Activated naive CD4-positive, alpha-beta T cell treated with anti-CD3 and anti-CD28 coated beads, Interleukin-2, amount 50 U/mL, for 72 hours (primary cell): ENCODE measurements around the gene HSPA14. TPM values are rescaled to one million over a fixed set of nuclear protein-coding genes. Genes with fewer than 3 reads are reported as not detected.
"Not testable (repeated sequence)": the region's sequence is repeated elsewhere in the genome, so short reads cannot be mapped to it uniquely, and the experiment has no call there.

Experiments
- ATAC-seq, 2 donors: fragments of 150-1000 bp; cut with Tn5 transposase; 2 replicates each; pipeline ENCODE4 v1.10.0; 2021; ENCODE audit warnings: mild to moderate bottlenecking in 2 of 2, moderate library complexity in 2 of 2
- DNase-seq, 2 donors: peaks; one replicate each; pipeline ENCODE4 v3.0.0; 2021 to 2022; ENCODE audit warnings: low spot score in 2 of 2
- H3K27ac Mint-ChIP-seq, 2 donors: one replicate each; pipeline ENCODE4 v1.8.0; 2022; ENCODE audit warnings: mild to moderate bottlenecking in 2 of 2, mixed read lengths in 2 of 2
- H3K36me3 Mint-ChIP-seq, 2 donors: one replicate each; pipeline ENCODE4 v1.8.0; 2022; ENCODE audit warnings: mixed read lengths in 2 of 2
- H3K9me3 Mint-ChIP-seq, 2 donors: one replicate each; pipeline ENCODE4 v1.8.0; 2022; ENCODE audit warnings: mixed read lengths in 2 of 2
- total RNA-seq, 2 donors: library from RNA; stranded (reverse); gene quantifications; one replicate each; pipeline ENCODE4 v1.2.3, GENCODE V29; 2022

The HSPA14 gene
- total RNA-seq, 2 donors from 2014 or later: 30.1 to 53.2 TPM

DNA sequence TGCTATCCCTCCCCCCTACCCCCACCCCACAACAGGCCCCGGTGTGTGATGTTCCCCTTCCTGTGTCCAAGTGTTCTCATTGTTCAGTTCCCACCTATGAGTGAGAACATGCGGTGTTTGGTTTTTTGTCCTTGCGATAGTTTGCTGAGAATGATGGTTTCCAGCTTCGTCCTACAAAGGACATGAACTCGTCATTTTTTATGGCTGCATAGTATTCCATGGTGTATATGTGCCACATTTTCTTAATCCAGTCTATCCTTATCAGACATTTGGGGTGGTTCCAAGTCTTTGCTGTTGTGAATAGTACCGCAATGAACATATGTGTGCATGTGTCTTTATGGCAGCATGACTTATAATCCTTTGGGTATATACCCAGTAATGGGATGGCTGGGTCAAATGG lies 26.4 kb downstream of the HSPA14 start:
- not testable (repeated sequence) for H3K9me3 Mint-ChIP-seq, ATAC-seq, DNase-seq, H3K36me3 Mint-ChIP-seq
- peak overlapping the region in 1 of 2 donors; percentile 44 for H3K27ac Mint-ChIP-seq

DNA sequence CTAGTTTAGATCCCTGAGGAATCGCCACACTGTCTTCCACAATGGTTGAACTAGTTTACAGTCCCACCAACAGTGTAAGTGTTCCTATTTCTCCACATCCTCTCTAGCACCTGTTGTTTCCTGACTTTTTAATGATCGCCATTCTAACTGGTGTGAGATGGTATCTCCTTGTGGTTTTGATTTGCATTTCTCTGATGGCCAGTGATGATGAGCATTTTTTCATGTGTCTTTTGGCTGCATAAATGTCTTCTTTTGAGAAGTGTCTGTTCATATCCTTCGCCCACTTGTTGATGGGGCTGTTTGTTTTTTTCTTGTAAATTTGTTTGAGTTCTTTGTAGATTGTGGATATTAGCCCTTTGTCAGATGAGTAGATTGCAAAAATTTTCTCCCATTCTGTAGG lies 26.8 kb downstream of the HSPA14 start:
- DNase-seq, ATAC-seq, H3K27ac Mint-ChIP-seq, H3K9me3 Mint-ChIP-seq, H3K36me3 Mint-ChIP-seq: not testable (repeated sequence)

DNA sequence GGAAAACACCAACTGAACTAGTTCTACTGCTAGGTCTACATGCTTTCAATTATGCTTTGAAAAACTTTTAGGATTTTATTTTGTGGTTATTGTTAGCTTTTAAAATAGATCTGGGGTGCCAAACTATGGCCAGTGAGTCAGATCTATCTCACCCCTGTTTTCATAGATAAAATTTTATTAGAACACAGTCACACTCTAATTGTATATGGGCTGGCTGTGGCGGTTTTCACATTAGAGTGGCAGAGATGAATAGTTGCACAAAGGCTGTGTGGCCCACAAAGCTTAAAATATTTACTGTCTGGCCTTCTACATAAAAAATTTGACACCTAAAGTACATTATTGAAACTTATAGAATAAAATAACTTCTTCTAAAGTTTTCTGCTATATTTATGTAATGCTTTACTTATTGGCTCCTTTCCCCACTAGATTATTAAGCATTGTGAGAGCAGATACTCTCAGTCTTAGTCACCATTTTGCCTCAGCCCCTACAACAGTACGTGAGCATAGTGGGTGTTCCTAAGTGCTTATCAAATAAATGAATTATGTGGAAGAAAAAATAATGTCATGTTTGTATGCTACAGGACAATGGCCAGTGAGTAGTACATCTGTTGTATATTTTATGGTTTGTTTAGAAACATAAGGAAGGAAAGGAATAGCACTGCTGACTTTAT lies 35.1 kb downstream of the HSPA14 start:
- no peak for ATAC-seq
- H3K9me3 Mint-ChIP-seq: no peaks in the 10 kb centered on the region

DNA sequence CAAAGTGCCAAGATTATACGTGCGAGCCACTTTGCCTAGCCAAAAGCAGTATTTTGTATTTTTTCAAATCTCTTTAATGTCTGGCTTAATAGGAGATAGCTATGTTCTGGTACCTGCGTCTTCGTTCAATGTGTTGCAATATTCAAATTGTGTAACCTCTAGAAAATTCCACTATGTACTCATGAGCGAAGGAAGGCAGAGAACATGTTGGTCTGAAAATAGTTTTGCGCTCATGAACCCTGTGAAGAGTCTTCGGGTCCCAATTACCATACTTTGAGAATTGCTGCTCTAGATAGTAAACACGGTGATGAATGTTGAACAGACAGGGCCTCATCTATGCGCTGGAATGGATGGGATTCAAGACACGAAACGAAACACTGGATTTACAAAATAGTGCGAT lies 37.8 kb downstream of the HSPA14 start:
- DNase-seq (no peak), ATAC-seq (no peak)
- Mint-ChIP-seq H3K9me3 (no peaks in the 10 kb centered on the region), H3K27ac (no peak overlapping the region), H3K36me3 (peaks cover 0 to 15% of the 10 kb centered on the region in 2 donors)

More for the DNA sequence above, 35.1 kb downstream of the HSPA14 start:
- peaks cover 5 to 6% of the 10 kb centered on the region in 2 donors for H3K36me3 Mint-ChIP-seq
- H3K27ac Mint-ChIP-seq: no peak overlapping the region
- DNase-seq: no peak

DNA sequence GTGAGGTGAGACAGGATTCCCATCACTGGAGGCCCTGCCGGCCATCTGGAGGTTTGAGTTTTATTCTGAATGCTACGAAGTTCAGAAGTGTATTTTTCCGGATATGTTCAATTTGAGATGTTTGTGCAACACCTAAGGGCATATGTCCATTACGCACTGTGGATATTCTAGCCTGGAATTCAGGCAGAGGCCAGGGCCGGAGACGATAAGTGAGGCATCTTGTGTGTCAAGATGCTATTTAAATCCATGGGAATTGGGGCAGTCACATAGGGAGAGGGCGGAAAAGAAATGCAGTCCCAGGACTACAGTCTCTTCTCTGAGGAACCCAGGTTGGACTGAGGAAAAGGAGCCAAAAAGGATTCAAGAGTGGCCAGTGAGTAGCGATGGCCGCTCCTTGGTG lies 38.7 kb downstream of the HSPA14 start:
- ATAC-seq: no peak
- no peak for DNase-seq
- H3K27ac Mint-ChIP-seq: peak overlapping the region; percentile 82 to 96
- H3K9me3 Mint-ChIP-seq: no peaks in the 10 kb centered on the region
- H3K36me3 Mint-ChIP-seq: peaks cover 3 to 16% of the 10 kb centered on the region in 2 donors

DNA sequence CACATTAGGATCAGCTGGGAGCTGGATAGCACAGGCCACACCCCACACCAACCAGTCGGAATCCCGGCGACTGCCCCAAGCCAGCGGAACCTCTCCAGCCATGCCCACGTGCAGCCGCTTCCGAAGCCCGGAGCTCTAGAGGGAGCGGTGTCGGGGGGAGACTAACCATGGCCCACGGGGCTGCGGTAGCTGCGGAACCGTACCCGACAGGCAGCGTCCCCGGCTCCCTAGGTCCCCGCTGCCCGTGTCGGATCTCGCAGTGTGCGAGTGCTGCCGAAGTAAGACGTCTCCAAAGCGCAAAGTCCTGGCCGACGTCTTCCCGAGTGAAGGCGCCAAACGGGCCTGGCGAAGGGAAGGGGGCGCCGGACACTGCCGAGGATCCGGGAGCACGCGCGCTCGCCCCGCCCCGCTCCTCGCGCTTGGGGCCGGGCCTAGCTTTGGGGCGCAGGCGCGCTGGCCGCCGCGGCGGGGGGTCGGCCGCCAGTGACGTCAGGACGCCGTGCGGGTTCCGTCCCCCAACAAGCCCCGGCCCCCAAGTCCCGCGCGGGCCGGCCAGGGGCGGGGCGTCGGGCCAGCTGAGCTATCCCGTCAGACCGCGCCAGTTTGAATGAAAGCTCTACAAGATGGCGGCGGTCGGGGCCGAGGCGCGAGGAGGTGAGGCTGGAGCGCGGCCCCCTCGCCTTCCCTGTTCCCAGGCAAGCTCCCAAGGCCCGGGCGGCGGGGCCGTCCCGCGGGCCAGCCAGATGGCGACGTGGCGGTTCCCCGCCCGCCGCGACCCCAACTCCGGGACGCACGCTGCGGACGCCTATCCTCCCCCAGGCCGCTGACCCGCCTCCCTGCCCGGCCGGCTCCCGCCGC lies 40.4 kb downstream of the HSPA14 start, which contains the start of gene SUV39H2:
Gene SUV39H2, plus strand, starts transcription at position 601 of the 858 bp plus-strand sequence. Its CDS starts 23 bp downstream, at position 624.
- Mint-ChIP-seq H3K27ac (peak within 1 kb of the TSS; percentile 82 to 98), H3K9me3 (no peaks in the 10 kb centered on the region), H3K36me3 (peaks cover 19 to 24% of the 10 kb centered on the region in 2 donors)
- DNase-seq (peak; percentile 93 to 95), ATAC-seq (peak; percentile 92 to 97)

DNA sequence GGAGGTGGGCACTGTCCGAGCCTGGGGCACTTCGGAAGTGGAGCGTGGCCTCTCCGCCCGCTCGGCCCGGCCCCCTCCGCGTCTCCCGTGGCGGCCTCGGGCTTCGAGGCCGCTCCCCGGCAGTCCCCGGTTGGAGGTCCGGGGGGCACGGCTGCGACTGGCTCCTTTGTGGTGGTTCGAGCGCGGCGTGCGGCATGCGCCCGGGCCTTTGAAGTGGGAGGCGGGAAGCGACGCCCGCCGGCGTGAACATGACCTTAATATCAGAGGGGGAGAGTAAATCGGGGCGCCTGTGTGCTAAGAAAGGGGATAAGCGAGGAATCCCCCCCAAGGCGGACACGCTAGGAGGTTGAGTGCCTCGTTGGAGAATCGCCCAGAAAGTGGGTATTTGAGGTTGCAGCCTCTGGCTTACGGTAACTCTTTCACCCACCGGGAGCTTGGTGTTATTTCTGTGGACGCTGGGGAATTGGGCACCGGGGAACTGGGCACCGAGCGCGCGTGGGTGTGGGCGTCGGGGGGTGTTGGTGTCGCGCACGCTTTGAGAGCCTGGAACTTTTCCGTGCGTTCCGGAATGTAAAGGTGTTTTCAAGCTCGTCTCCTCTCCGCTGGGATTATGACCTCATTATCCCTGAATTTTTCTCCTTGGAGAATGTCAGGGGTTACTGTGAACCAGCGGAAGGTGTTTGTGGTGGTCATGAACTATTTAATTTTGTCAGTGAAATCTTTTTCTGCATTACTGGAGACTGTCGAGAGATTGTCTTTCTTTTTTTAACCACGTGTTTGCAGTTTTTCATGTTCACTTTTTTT lies 41.2 kb downstream of the HSPA14 start:
- no peaks in the 10 kb centered on the region for H3K9me3 Mint-ChIP-seq
- peak overlapping the region; percentile 82 to 98 for H3K27ac Mint-ChIP-seq
- H3K36me3 Mint-ChIP-seq: peaks cover 19 to 24% of the 10 kb centered on the region in 2 donors
- ATAC-seq: peak; percentile 2 to 7
- DNase-seq: peak in 1 of 2 donors; percentile 31

DNA sequence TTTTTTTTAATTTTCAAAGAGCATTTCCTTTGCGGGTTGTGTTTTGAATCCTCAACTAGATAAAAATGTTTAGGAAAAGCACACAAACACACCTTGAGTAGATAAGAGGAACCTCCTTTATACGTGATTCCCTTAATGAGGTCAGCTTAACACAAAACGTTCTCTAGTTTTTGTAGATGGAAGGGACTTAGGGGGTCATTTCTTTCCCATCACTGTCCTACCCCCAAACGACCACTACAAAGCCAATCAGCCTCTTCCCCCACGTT lies 41.8 kb downstream of the HSPA14 start:
- peaks cover 19 to 24% of the 10 kb centered on the region in 2 donors for H3K36me3 Mint-ChIP-seq
- DNase-seq (no peak), ATAC-seq (no peak)
- H3K27ac Mint-ChIP-seq: peak overlapping the region; percentile 82 to 98
- no peaks in the 10 kb centered on the region for H3K9me3 Mint-ChIP-seq

DNA sequence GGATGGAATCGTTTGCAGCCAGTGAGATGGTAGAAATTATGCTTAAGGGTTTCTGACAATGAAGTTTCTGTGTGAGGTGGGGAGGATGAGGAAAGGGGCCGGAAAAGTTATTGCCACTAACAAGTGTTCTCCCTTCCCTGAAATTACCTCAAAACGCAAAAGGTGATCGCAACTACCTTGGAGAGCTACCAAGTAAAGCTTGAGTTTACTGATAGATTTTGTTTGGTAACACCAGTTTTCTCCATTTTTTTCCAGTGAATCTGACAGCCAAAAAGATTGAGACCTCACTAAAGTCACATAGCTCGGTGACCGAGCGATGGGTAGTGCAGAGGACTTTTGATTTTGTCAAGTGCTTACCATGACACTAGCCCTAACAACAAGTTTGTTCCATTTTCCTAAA lies 42.1 kb downstream of the HSPA14 start:
- H3K36me3 Mint-ChIP-seq: peaks cover 19 to 24% of the 10 kb centered on the region in 2 donors
- no peak for DNase-seq
- peak overlapping the region in 1 of 2 donors; percentile 82 for H3K27ac Mint-ChIP-seq
- ATAC-seq: no peak
- no peaks in the 10 kb centered on the region for H3K9me3 Mint-ChIP-seq

DNA sequence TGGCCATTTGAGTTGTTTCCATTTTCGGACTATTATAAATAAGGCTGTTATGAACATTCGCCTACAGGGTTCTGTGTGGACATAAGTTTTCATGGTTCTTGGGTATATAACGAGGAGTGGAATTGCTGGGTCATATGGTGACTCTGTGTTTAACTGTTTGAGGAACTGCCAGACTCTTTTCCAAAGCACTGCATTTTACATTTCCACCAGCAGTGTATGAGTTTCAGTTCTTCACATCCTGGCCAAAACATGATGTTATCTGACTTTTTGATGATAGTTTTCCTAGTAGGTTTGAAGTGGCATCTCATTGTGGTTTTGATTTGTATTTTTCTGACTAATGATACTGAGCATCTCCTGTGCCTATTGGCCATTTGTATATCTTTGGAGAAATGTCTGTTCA lies 46.0 kb downstream of the HSPA14 start:
- DNase-seq (no peak), ATAC-seq (peak; percentile 62 to 66)
- Mint-ChIP-seq H3K9me3 (no peaks in the 10 kb centered on the region), H3K36me3 (peaks cover 19% of the 10 kb centered on the region in 2 donors), H3K27ac (no peak overlapping the region)

DNA sequence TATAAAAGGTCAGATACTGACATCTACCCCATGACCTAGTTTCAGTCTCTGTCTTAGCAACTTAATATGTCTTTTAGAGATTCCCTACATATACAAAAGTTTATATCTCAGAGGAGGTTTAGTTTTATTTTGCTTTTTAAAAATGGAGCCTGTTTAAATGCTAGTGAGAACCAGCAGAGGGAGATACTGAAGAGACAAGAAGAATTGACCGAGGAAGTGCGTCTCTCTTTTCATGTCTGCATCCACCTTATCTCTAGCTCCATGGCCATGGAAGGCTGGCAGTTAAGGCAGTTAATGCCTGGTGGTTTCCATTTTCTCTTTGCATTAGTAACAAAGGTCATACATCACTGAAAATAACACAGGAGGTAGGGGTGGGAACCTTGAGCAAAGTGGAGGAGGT lies 51.2 kb downstream of the HSPA14 start:
- DNase-seq (no peak), ATAC-seq (no peak)
- Mint-ChIP-seq H3K27ac (no peak overlapping the region), H3K36me3 (peaks cover 0 to 16% of the 10 kb centered on the region in 2 donors), H3K9me3 (no peaks in the 10 kb centered on the region)

DNA sequence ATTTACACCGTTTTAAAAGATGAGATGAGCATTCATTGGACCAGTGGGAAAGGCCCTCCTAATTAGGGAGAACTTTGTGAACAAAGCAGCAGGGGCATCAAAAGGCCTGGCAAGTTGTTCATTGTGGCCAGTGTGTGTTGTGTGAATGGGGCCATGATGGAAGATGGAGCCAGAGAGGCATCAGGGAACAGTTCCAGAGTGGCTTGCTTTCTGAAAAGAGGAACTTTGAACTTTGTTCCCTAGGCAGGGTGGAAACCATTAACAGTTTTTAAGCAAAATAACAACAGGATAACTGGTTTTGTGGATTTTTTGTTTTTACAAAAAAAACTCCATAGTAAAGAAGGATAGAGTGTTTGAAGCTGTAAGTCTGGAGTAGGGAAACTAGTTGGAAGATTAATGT lies 53.0 kb downstream of the HSPA14 start:
- H3K9me3 Mint-ChIP-seq: no peaks in the 10 kb centered on the region
- DNase-seq (no peak), ATAC-seq (no peak)
- no peak overlapping the region for H3K27ac Mint-ChIP-seq
- H3K36me3 Mint-ChIP-seq: peaks cover 0 to 16% of the 10 kb centered on the region in 2 donors

DNA sequence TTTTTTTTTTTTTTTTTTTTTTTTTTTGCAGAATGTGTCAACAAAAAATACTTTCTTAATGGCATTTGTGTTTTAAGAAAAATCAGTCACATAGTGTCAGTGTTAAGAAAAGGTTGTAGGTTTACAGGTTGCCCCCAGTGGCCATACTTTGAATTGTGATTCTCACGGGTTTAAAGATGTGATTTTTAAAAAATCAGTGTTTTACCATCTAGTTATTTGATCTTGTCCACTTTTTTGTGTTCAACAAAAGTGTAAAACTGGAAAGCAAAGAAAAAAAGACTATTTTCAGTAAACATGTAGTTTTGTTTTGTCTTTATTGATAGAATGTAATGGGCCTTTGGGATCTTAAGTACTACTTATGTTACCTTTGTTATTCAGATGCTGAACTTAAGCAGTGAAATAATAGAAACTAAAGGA lies 66.2 kb downstream of the HSPA14 start:
- ATAC-seq: peak in 1 of 2 donors; percentile 61
- no peak overlapping the region for H3K27ac Mint-ChIP-seq
- H3K9me3 Mint-ChIP-seq: peaks cover 0 to 5% of the 10 kb centered on the region in 2 donors
- no peak for DNase-seq
- H3K36me3 Mint-ChIP-seq: peaks cover 17 to 56% of the 10 kb centered on the region in 2 donors

DNA sequence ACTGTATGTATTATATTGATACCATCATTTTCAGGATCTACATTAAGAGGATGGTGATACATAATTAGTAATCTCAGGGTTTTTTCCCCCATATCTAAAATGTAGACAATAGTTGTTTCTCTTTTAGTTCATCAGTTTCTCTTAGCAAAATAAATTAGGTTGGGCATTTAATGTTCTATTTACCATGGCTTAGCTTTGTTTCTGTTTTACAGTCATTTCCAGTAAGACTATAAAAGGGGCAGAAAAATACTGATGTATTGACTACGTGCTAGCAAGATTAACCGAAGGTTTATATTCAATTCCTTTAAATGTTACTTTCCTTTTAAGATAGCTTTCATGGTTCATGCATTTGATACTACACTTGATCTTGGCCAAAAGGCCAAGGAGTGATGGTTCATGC lies 66.8 kb downstream of the HSPA14 start:
- Mint-ChIP-seq H3K27ac (no peak overlapping the region), H3K36me3 (peaks cover 17 to 62% of the 10 kb centered on the region in 2 donors), H3K9me3 (peaks cover 0 to 5% of the 10 kb centered on the region in 2 donors)
- DNase-seq (no peak), ATAC-seq (no peak)

DNA sequence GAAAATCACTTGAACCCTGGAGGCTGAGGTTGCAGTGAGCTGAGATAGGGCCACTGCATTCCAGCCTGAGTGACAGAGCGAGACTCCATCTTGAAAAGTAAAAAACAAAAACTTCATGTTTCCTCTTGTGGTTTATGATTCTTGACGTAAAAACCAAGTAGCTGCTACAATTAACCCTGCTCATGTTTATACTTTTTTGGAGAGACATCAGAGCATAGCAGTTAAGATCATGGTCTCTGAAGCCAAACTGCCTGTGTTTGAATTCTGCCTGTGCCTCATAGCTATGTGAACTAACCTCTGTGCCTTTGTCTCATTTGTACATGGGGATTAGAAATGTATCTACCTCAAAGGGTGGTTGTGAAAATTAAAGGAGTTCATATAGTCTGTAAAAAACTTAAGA lies 67.8 kb downstream of the HSPA14 start:
- Mint-ChIP-seq H3K36me3 (peaks cover 21 to 72% of the 10 kb centered on the region in 2 donors), H3K27ac (no peak overlapping the region), H3K9me3 (peaks cover 0 to 5% of the 10 kb centered on the region in 2 donors)
- no peak for DNase-seq
- no peak for ATAC-seq

DNA sequence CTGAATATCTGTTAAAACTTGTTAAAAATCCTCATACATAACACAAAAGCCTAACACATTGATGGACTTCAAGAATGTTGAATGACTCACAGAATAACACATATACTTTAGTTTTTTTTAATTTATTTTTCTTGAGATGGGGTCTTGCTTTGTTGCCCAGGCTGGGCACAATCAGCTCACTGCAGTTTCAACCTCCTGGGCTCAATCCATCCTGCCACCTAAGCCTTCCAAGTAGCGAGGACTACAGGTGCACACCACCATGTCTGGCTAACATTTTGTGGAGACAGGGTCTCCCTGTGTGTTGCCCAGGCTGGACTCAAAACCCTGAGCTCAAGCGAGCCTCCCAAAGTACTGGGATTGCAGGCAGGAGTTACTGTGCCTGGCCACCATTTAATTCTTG lies 68.7 kb downstream of the HSPA14 start:
- no peak overlapping the region for H3K27ac Mint-ChIP-seq
- ATAC-seq (no peak), DNase-seq (no peak)
- H3K36me3 Mint-ChIP-seq: peaks cover 28 to 81% of the 10 kb centered on the region in 2 donors
- peaks cover 0 to 5% of the 10 kb centered on the region in 2 donors for H3K9me3 Mint-ChIP-seq

DNA sequence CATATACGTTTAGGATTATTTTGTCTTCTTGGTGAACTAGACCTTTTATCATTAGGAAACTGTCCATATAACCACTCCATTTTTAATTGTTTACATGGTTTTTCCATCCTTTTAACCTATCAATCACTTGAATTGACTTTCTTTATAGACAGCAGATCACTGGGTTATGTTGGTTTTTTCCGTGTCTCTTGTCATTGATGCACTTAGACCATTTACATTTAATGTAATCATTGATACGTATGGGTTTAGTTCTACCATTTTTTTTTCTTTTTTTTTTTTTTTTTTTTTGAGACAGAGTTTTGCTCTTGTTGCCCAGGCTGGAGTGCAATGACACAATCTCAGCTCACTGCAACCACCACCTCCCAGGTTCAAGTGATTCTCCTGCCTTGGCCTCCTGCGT lies 69.5 kb downstream of the HSPA14 start:
- DNase-seq, H3K9me3 Mint-ChIP-seq, H3K27ac Mint-ChIP-seq, ATAC-seq: not testable (repeated sequence)
- peaks cover 32 to 79% of the 10 kb centered on the region in 2 donors for H3K36me3 Mint-ChIP-seq
